ENCODE measurements around the gene ACLY. TPM values are rescaled to one million over a fixed set of nuclear protein-coding genes. Genes with fewer than 3 reads are reported as not detected.

The ACLY gene
- total and polyA plus RNA-seq, 2 of the 13 experiments (the other 11 are each of a cell fraction or from before 2014, with no cell fraction given), result 111 to 218 TPM

GRCh38 chr17:41919840-41920579, 1.3 kb upstream of the ACLY start (continued):
- no peak for TF ChIP-seq SMAD1 (CRISPR knock-in tag; IDR thresholded peaks at IDR 0.05; ENCODE audit: borderline replicate concordance, low read depth)
- TF ChIP-seq KAT2B (IDR thresholded peaks at IDR 0.05; ENCODE audit: borderline replicate concordance, low read depth, low read length), result no peak
- no peak for TF ChIP-seq ZNF839 (CRISPR knock-in tag; IDR thresholded peaks at IDR 0.05; ENCODE audit: borderline replicate concordance)
- TF ChIP-seq MEF2D (CRISPR knock-in tag; IDR thresholded peaks at IDR 0.05), result no peak
- TF ChIP-seq ASH2L (IDR thresholded peaks at IDR 0.05; ENCODE audit: insufficient read length, low read depth, low read length), result no peak
- TF ChIP-seq ZNF34 (CRISPR knock-in tag; IDR thresholded peaks at IDR 0.05; ENCODE audit: borderline replicate concordance), result no peak
- TF ChIP-seq KLF16 (CRISPR knock-in tag; IDR thresholded peaks at IDR 0.05), result no peak
- TF ChIP-seq ZBTB21 (CRISPR knock-in tag; IDR thresholded peaks at IDR 0.05), result no peak
- TF ChIP-seq HOXA7 (CRISPR knock-in tag; IDR thresholded peaks at IDR 0.05), result no peak
- TF ChIP-seq ZBTB1 (CRISPR knock-in tag; IDR thresholded peaks at IDR 0.05; ENCODE audit: borderline replicate concordance), result no peak
- no peak for TF ChIP-seq SMYD3 (CRISPR knock-in tag; IDR thresholded peaks at IDR 0.05)
- TF ChIP-seq ELF3 (CRISPR knock-in tag; IDR thresholded peaks at IDR 0.05), result no peak
- no peak for TF ChIP-seq ZXDC (CRISPR knock-in tag; IDR thresholded peaks at IDR 0.05)
- no peak for TF ChIP-seq SMAD3 (CRISPR knock-in tag; IDR thresholded peaks at IDR 0.05)
- TF ChIP-seq SATB2 (CRISPR knock-in tag; IDR thresholded peaks at IDR 0.05), result no peak
- TF ChIP-seq ERF (CRISPR knock-in tag; IDR thresholded peaks at IDR 0.05), result no peak
- TF ChIP-seq GMEB1 (CRISPR knock-in tag; IDR thresholded peaks at IDR 0.05; ENCODE audit: borderline replicate concordance), result no peak; the same call in 1 of the 2 replicates
- no peak for TF ChIP-seq KMT2B (CRISPR knock-in tag; IDR thresholded peaks at IDR 0.05)
- 0 out of 2 replicates have a peak, but pooled peaks have one; percentile 39 for TF ChIP-seq MAZ (IDR thresholded peaks at IDR 0.05; ENCODE audit: borderline replicate concordance, low read depth, low read length)
- TF ChIP-seq MAZ (CRISPR knock-in tag; IDR thresholded peaks at IDR 0.05; ENCODE audit: low read depth), result no peak
- no peak for TF ChIP-seq AGO2 (optimal IDR thresholded peaks at IDR 0.05; ENCODE audit: low read depth, low read length)
- 0 out of 2 replicates have a peak, but pooled peaks have one; percentile 70 for TF ChIP-seq FOXO4 (CRISPR knock-in tag; conservative IDR thresholded peaks at IDR 0.05)
- no peak for TF ChIP-seq ZNF891 (CRISPR knock-in tag; IDR thresholded peaks at IDR 0.05)
- TF ChIP-seq KLF6 (CRISPR knock-in tag; IDR thresholded peaks at IDR 0.05), result no peak
- TF ChIP-seq ZNF367 (CRISPR knock-in tag; IDR thresholded peaks at IDR 0.05; ENCODE audit: borderline replicate concordance), result no peak
- TF ChIP-seq RFXAP (CRISPR knock-in tag; IDR thresholded peaks at IDR 0.05; ENCODE audit: borderline replicate concordance), result no peak

Data from HepG2 (cell line).